Upper lobe of left lung (tissue), 4 donors: Measurements from ENCODE around the gene KRT74.

Experiments
- POLR2A ChIP-seq, 4 donors: fragments of 450-650 bp; IDR thresholded peaks; one replicate each; pipeline ENCODE4 v1.5.1; 2016 to 2017; ENCODE audit warnings: antibody characterized with exemption in 4 of 4, mild to moderate bottlenecking in 2 of 4
- POLR2AphosphoS5 ChIP-seq, 2 donors: sonication (generic); formaldehyde crosslinking; IDR thresholded peaks; one replicate each; pipeline ENCODE4 v1.5.1; 2017; ENCODE audit warnings: antibody characterized with exemption in 2 of 2

DNA sequence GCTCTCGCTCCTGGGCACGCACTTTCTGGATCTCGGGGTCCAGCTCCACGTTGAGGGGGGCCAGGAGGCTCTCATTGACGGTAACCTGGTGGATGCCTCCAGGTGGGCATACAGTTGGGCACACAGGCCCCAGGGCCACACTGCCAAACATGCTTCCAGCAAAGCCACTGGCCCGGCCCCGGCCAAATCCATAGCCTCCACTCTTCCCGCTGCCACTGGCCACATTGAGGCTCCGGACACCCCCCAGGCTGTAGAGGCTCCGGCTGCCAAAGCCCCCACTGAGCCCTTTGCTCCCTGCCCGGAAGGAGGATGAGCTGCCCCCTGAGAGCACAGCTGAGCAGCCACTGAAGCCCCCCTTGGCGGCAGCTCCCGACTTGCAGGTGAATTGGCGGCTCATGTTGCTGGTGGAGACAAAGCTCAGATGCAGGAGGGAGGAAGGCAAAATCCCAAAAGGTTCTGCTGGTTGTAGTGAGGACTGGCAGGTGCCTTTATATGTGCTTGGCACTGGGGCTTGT is 20.9 kb downstream of the KRT74 start, which contains the start of gene KRT71:
- TF ChIP-seq POLR2AphosphoS5 (IDR thresholded peaks at IDR 0.05), result no peak
- no peak for TF ChIP-seq POLR2A (IDR thresholded peaks at IDR 0.05)
